ENCODE results near the gene BUD13.

Gene BUD13

DNA sequence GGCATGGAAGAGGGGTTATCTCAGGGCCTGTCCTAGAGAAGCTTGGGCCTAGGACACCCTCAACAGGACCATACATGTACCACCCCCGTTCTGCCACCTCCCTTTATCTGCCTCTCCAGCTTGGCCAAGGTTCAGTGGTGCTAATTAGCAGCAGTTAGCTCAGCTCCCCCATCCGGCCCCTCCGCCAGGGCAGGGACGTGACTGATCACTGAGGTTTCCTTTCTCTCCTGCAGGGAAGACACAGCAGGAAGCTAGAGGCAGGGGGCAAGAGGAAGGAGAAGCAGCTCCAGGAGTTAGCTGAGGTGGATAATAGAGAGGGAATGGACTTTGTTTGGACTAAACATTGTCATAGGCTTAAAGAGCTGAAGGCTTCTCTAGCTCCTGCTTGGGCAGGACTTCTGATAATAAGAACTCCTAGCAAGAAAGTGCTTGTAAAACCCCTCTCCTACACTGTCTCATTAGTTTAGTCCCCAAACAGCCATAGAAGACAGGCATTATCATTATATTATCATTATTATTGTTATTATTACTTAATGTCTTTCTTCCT lies 53.8 kb downstream of the BUD13 start:
- DNase-seq (ENCODE audit: low read depth in 3 of 3): no peak

GRCh38 chr11:116716621-116717020 lies 56.2 kb downstream of the BUD13 start:
- DNase-seq (ENCODE audit: low read depth in 3 of 3): no peak

- DNase-seq (ENCODE audit: low read depth in 3 of 3): no peak
Measured at GRCh38 chr11:116715383-116715782, 57.4 kb downstream of the BUD13 start.

DNA sequence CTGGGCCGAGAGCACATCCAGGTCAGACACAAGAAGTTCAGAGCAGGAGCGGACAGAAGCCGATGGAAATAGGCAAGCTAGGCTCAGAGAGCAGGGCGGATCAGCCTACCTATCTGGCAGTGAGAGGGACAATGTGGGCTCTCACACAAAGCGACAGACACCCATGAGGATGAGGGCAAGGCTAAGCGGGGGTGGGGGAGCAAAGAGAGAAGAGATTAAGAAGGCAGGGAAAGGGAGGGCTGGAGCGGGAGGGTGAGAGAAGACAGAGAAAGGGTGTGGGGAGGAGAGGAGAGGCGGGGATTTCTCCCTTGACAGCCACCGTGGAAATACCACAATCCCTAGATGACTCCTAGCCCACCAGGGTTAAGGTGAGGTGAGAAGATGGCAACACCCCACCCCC lies 57.9 kb downstream of the BUD13 start:
- no peak for DNase-seq (ENCODE audit: low read depth in 3 of 3)

GRCh38 chr11:116712428-116712827 lies 60.4 kb downstream of the BUD13 start:
- DNase-seq (ENCODE audit: low read depth in 3 of 3): no peak

GRCh38 chr11:116710762-116711161 lies 62.0 kb downstream of the BUD13 start:
- DNase-seq (ENCODE audit: low read depth in 3 of 3): no peak

DNA sequence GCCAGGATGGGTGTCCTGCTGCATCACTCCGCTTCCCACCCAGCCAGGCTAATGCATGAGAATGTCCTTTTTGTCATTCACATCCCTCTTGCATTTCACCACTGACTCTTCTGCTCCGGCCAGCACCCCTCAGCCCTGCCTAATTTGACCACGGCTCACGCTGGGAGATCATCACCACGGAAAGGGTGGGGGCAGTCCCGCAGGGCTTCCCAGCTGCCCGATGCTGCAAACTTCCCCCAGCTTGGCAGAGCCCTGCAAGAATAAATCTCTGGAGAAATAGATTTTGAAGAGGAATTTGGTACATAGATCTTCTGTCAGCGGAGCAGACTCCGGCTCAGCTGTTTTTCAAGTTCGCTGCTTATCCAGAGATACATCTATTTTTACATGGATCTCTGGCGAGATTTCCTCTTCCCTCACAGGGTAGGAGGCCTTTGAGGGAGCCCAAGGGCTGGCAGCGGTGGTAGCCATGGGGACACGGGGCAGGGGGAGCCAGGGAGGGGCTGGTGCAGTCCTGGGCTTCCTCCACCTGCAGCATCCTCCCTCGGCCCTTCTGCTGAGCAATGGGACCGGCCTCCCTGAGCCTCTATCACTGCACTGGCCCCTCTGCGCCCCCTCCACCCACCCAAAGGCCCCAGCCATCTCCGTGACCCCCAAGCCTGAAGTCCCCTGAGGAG lies 62.6 kb downstream of the BUD13 start:
- DNase-seq (ENCODE audit: low read depth in 3 of 3): no peak

DNA sequence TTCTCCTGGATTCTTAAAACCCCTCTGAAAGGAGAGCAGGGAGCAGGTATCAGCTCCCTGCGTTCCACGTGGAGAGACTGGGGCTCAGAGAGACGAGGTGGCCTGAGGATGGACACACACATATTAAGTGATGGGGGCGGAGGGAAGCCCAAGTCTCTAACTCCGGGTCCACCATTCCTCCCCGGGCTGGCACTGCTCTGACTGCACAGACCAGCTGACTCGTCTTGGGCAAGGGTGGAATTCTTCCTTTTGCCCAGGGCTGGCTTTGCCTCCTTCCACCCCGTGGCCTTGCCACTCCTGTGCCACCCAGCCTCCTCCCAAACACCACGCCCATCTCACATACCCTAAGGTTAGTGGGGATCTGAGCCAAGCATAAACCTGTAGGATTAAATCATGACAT lies 65.0 kb downstream of the BUD13 start:
- DNase-seq (ENCODE audit: low read depth in 3 of 3): no peak

DNA sequence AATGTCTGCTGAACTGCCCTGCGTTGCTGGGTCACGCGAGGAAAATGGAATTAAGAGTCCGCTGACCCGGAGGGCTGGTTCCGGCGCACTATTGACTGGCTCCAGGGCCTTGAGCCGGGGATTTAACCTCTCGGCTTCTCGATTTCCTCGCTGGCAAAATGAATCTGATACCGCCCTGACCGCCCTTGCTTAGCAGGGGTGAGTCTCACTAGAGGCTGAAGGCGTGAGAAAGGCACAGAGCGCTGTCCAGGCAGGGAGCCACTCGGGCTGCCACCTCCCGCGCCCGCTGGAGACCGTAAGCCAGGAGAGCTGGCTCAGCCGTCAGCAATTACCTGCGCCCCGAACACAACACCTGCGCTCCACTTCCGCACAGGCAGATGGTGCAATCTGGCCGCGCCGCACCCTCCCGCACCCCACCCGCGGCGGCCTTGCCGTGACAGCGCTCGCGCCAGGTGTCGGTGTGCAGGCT lies 65.6 kb downstream of the BUD13 start:
- DNase-seq (ENCODE audit: low read depth in 3 of 3): no peak

- DNase-seq (ENCODE audit: low read depth in 3 of 3): no peak
Measured at GRCh38 chr11:116703421-116703820, 69.4 kb downstream of the BUD13 start.

GRCh38 chr11:116702772-116703385 lies 69.9 kb downstream of the BUD13 start:
- DNase-seq (ENCODE audit: low read depth in 3 of 3): no peak

DNA sequence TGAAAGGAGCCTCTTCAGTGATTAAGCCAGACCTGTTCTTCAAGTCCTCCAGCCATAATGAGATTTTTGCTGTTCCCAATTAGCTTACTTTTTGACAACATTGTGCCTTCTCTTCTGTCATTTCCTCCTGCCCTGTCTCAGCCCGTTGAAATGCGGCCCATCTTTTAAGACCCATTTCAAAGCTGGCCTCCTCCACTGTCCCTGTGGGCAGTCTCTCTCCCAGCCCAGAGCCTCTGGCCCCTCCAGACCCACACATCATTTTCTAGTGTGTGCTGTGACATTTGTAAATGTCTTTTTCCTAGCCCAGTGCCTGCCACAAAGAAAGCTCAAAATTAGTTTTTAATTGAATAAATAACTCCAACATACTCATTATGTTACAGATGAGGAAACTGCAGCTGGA lies 70.9 kb downstream of the BUD13 start:
- DNase-seq (ENCODE audit: low read depth in 3 of 3): no peak

GRCh38 chr11:116701297-116701801 lies 71.4 kb downstream of the BUD13 start:
- no peak for DNase-seq (ENCODE audit: low read depth in 3 of 3)

DNA sequence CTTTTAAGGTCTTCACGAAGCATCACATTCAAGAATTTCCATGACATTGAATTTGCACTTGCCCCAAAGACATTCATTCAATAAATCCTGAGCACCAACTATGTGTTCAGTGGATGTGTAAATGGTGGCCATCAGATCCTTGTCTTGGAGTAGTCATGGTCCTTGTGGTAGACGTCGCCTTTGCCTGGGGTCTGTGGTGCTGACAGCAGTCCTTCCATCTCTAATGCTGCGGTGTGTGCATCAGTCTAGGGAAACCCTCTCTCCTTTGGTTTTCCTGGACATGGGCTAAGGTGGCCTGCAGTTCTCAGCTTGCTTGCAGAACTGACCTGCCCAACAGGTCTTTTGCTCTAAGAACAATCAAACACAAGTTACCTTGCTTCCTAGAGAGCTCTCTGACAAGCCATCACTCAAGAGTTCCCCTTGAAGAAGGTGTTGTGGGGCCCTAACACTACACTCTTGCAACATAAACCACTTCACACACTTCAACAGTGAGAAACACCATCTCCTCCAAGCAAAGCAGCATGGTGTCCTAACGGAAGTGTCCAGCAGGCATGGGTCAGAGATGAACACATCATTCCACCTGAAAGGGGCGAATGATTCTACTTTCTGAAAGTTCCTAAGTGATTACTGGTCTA lies 72.1 kb downstream of the BUD13 start:
- no peak for DNase-seq (ENCODE audit: low read depth in 3 of 3)

Measured in stimulated activated CD4-positive, alpha-beta T cell treated with anti-CD3 and anti-CD28 coated beads, TNF-alpha, amount 100 ng/mL, for 48 hours (primary cell).